ENCODE measurements around the gene ZNF787.
A peak's percentile ranks its signal among the peaks of the same experiment; 100 is the strongest.

Gene ZNF787

DNA sequence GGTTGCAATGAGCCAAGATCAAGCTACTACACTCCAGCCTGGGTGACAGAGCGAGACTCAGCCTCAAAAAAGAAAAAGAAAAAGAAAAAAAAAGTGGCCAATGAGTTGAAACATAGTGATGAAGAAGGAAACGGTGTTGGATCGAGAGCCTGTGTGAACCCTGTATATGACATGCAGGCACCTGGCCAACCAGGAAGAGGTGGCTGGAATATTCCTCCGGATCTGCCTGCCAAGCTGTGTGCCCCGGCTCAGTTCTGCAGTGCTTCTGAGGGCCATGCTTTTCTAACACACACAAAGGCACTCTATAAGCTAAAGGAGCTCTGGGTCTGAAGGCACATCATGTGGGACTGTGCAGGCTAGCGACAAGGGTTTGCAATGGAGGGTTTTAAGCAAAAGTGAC lies 16.3 kb upstream of the ZNF787 start:
- H3K79me2 ChIP-seq (ENCODE audit: insufficient read depth, low read length) = peaks cover 8% of the 10 kb centered on the region
- no peaks in the 10 kb centered on the region for H3K9me3 ChIP-seq (ENCODE audit: insufficient read depth, low read length)
- H3K4me3 ChIP-seq (ENCODE audit: insufficient read depth, low read length, poor library complexity, severe bottlenecking) = no peak overlapping the region
- no peak overlapping the region for H2AFZ ChIP-seq (ENCODE audit: low read depth, low read length, severe bottlenecking)
- H3K36me3 ChIP-seq (ENCODE audit: low read length) = no peaks in the 10 kb centered on the region
- no peaks in the 10 kb centered on the region for H3K9me2 ChIP-seq (replicated peaks; ENCODE audit: insufficient read depth, low read length)
- no peak overlapping the region for H3K4me2 ChIP-seq (ENCODE audit: low read depth, low read length, poor library complexity, severe bottlenecking)
- H3K27ac ChIP-seq (ENCODE audit: low read depth, low read length) = no peak overlapping the region
- H3K9ac ChIP-seq (ENCODE audit: low read length) = no peak overlapping the region
- no peaks in the 10 kb centered on the region for H3K27me3 ChIP-seq (ENCODE audit: low read length)
- no peak for TF ChIP-seq EZH2phosphoT487 (conservative IDR thresholded peaks at IDR 0.05; ENCODE audit: low read length)
- TF ChIP-seq, protein P1, sequence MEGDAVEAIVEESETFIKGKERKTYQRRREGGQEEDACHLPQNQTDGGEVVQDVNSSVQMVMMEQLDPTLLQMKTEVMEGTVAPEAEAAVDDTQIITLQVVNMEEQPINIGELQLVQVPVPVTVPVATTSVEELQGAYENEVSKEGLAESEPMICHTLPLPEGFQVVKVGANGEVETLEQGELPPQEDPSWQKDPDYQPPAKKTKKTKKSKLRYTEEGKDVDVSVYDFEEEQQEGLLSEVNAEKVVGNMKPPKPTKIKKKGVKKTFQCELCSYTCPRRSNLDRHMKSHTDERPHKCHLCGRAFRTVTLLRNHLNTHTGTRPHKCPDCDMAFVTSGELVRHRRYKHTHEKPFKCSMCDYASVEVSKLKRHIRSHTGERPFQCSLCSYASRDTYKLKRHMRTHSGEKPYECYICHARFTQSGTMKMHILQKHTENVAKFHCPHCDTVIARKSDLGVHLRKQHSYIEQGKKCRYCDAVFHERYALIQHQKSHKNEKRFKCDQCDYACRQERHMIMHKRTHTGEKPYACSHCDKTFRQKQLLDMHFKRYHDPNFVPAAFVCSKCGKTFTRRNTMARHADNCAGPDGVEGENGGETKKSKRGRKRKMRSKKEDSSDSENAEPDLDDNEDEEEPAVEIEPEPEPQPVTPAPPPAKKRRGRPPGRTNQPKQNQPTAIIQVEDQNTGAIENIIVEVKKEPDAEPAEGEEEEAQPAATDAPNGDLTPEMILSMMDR (IDR thresholded peaks at IDR 0.05; ENCODE audit: insufficient read depth, low read length, poor library complexity, severe bottlenecking) = no peak
- no peaks in the 10 kb centered on the region for H4K20me1 ChIP-seq (ENCODE audit: low read depth, low read length)
- no peaks in the 10 kb centered on the region for H3F3A ChIP-seq (ENCODE audit: insufficient read depth)

DNA sequence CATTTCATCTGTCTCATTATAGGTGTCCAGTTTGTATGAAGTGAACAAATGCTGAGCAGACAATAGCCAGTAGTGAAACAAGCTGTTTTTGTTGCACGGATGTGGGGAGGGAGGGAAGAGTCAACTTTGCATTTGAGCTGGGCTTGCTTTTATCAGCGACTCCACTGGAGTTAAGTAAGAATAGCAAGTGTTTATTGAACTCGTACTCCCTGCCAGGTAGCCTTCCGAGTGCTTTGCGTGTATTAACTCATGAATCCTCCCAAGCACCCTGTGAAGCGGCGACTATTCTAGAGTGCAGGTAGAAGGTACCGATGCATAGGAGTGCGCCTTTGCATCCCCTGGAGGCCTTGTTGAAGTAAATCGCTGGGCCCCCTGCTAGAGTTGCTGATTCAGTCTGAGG lies 15.3 kb upstream of the ZNF787 start:
- H3K9ac ChIP-seq (ENCODE audit: low read length) = no peak overlapping the region
- H3K9me3 ChIP-seq (ENCODE audit: insufficient read depth, low read length) = no peaks in the 10 kb centered on the region
- H3K4me2 ChIP-seq (ENCODE audit: low read depth, low read length, poor library complexity, severe bottlenecking) = no peak overlapping the region
- H3K27me3 ChIP-seq (ENCODE audit: low read length) = no peaks in the 10 kb centered on the region
- H3K4me3 ChIP-seq (ENCODE audit: insufficient read depth, low read length, poor library complexity, severe bottlenecking) = no peak overlapping the region
- H2AFZ ChIP-seq (ENCODE audit: low read depth, low read length, severe bottlenecking) = no peak overlapping the region
- H4K20me1 ChIP-seq (ENCODE audit: low read depth, low read length) = no peaks in the 10 kb centered on the region
- no peaks in the 10 kb centered on the region for H3F3A ChIP-seq (ENCODE audit: insufficient read depth)
- no peak overlapping the region for H3K27ac ChIP-seq (ENCODE audit: low read depth, low read length)
- H3K36me3 ChIP-seq (ENCODE audit: low read length) = no peaks in the 10 kb centered on the region
- H3K9me2 ChIP-seq (replicated peaks; ENCODE audit: insufficient read depth, low read length) = no peaks in the 10 kb centered on the region
- TF ChIP-seq, protein P1 (IDR thresholded peaks at IDR 0.05; ENCODE audit: insufficient read depth, low read length, poor library complexity, severe bottlenecking) = no peak
- no peaks in the 10 kb centered on the region for H3K79me2 ChIP-seq (ENCODE audit: insufficient read depth, low read length)

DNA sequence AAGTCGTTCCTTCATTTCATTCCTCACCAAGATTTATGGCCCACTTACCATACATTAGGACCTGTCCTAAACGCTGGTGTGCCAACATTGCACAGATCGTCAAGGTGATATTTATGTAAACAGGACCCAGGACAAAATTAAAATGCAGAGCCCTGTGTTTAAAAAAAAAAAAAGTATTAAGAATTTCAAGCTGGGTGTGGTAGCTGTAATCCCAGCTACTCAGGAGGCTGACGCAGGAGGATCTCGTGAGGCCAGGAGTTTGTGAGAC lies 13.5 kb upstream of the ZNF787 start:
- Histone ChIP-seq H3F3A (ENCODE audit: insufficient read depth) (no peaks in the 10 kb centered on the region), H3K4me3 (ENCODE audit: insufficient read depth, low read length, poor library complexity, severe bottlenecking) (no peak overlapping the region), H3K4me2 (ENCODE audit: low read depth, low read length, poor library complexity, severe bottlenecking) (no peak overlapping the region), H2AFZ (ENCODE audit: low read depth, low read length, severe bottlenecking) (peak overlapping the region; percentile 14), H3K36me3 (ENCODE audit: low read length) (no peaks in the 10 kb centered on the region), H3K79me2 (ENCODE audit: insufficient read depth, low read length) (no peaks in the 10 kb centered on the region), H3K9me2 (replicated peaks; ENCODE audit: insufficient read depth, low read length) (no peaks in the 10 kb centered on the region), H3K27ac (ENCODE audit: low read depth, low read length) (no peak overlapping the region), H3K27me3 (ENCODE audit: low read length) (no peaks in the 10 kb centered on the region), H4K20me1 (ENCODE audit: low read depth, low read length) (no peaks in the 10 kb centered on the region), H3K9me3 (ENCODE audit: insufficient read depth, low read length) (no peaks in the 10 kb centered on the region), H3K9ac (ENCODE audit: low read length) (no peak overlapping the region)
- no peak for TF ChIP-seq EZH2phosphoT487 (conservative IDR thresholded peaks at IDR 0.05; ENCODE audit: low read length)
- TF ChIP-seq, protein P1 (IDR thresholded peaks at IDR 0.05; ENCODE audit: insufficient read depth, low read length, poor library complexity, severe bottlenecking) = no peak
